HG02759 (cell line): Measurements from ENCODE around the gene KCNJ6.
"Not testable (repeated sequence)": the region's sequence is repeated elsewhere in the genome, so short reads cannot be mapped to it uniquely, and the experiment has no call there.

Source experiments
- ATAC-seq: cut with Tn5 transposase; IDR thresholded peaks from one replicate; pipeline ENCODE4 v1.9.1; 2021; ENCODE audit warnings: mild to moderate bottlenecking, moderate library complexity; ENCODE audit not compliant: unreplicated experiment

KCNJ6 gene

GRCh38 chr21:37784591-37785318, 131.5 kb downstream of the KCNJ6 start:
- no peak for ATAC-seq

DNA sequence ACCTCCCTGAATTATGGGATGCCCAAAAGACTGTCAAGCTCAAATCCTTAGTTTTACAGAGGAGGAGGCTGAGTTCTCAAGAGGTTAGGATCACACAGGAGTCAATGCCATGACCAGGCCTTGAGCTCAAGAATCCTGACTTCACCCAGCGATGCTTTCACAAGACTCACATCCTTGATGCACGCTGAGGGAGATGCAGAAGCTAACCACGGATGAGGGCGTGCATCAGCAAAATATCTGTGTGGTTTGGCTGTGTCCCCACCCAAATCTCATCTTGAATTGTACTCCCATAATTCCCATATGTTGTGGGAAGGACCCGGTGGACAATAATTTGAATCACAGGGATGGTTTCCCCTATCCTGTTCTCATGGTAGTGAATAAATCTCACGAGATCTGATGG, 133.2 kb downstream of the KCNJ6 start:
- no peak for ATAC-seq

- no peak for ATAC-seq
Observed at GRCh38 chr21:37780991-37781983, 135.0 kb downstream of the KCNJ6 start.

DNA sequence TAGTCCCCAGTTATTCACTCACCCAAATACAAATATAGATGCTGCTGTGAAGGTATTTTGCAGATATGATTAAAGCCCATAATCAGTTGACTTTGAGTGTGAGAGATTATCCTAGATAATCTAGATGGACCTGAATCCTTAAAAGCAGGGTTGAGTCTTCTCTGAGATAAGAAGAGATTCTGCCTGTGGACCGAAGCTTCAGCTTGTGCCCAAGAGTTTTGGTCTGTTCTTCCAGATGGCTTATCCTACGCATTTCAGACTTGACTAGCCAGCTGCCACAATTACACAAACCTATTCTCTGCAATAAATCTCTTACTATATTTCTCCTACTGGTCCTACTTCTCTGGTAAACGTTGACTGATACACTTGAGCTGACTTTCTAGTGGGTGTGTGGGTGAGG, 145.1 kb downstream of the KCNJ6 start:
- ATAC-seq: no peak

- no peak for ATAC-seq
Observed at GRCh38 chr21:37770461-37770860, 145.8 kb downstream of the KCNJ6 start.

- ATAC-seq: no peak
Observed at GRCh38 chr21:37769656-37770055, 146.6 kb downstream of the KCNJ6 start.

- no peak for ATAC-seq
Observed at GRCh38 chr21:37767984-37768383, 148.3 kb downstream of the KCNJ6 start.

DNA sequence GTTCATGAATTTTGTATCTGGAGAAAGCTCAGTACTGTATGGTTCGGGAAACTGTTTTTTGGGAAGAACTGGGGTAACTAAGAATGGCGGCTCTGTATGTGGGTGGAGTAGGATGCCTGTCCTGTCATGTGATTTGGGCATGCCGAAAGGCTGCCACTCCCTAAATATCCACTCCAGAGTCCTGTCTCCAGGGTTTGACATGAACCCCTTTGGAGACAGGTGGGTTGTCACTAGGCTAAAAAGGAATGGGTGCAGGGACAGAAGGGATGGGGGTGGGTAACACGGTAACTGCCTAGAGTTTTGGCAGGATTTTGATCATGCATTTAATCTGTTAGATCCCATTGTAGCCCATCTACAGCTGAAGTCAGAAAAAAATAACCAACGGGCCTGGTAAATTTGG, 150.1 kb downstream of the KCNJ6 start:
- no peak for ATAC-seq

DNA sequence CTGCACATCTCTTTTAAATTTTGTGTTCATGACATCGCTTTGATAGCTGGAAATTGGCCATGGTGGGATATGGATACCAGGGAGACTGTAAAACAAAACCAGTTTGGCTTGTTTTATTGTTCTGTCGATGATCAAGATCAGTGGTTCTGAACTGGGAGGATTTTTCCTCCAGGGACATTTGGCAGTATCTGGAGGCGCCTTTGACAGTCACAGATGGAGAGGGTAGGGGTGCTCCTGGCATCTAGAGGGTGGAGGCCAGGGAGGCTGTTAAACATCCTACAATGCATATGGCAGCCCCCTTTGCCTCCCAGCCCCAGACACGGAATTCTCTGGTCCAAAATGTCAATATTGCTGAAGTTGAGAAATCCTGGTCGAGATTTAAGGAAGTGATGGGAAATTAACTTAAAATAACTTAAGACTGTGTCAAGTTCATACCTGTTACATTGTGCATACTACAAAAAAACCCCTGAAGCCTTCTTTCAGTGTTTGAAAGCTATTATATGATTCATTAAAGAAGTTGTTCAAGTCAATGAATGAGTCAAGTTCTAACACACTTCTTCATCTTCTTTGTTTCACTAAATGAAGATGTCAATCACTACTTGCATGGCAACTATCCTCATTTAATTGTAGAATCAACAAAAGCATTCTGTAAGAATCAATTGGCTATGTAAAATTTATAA, 150.9 kb downstream of the KCNJ6 start:
- ATAC-seq: no peak

DNA sequence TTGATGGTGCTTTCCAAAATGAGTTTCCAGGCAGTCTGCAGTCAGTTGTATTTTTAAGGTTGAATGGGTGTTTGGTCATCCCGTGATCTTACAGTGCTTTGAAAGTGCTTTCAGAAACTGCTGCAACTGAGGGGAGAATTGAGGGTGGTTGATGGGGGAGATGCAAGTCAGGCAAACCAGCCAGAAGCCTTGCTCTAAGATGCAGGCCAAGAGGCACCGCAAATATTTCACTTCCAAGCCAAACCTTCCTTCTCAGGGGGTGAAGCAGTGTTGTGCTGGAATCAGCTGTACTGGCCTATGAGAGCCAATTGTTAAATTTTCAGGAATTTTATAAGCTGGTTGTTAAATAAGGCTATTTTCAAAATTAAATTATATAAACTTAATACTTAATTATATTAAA, 151.6 kb downstream of the KCNJ6 start:
- no peak for ATAC-seq

- ATAC-seq: no peak
Observed at GRCh38 chr21:37763298-37763697, 153.0 kb downstream of the KCNJ6 start.

GRCh38 chr21:37762606-37763005, 153.7 kb downstream of the KCNJ6 start:
- no peak for ATAC-seq

DNA sequence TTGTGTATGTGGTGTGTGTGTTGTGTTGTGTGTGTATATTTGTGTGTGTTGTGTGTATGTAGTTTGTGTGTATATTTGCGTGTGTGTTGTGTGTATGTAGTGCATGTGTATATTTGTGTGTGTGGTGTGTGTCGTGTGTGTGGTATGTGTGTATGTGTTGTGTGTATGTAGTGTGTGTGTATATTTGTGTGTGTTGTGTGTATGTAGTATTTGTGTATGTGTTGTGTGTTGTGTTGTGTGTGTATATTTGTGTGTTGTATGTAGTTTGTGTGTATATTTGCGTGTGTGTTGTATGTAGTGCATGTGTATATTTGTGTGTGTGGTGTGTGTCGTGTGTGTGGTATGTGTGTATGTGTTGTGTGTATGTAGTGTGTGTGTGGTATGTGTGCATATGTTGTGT, 154.9 kb downstream of the KCNJ6 start:
- ATAC-seq: not testable (repeated sequence)

DNA sequence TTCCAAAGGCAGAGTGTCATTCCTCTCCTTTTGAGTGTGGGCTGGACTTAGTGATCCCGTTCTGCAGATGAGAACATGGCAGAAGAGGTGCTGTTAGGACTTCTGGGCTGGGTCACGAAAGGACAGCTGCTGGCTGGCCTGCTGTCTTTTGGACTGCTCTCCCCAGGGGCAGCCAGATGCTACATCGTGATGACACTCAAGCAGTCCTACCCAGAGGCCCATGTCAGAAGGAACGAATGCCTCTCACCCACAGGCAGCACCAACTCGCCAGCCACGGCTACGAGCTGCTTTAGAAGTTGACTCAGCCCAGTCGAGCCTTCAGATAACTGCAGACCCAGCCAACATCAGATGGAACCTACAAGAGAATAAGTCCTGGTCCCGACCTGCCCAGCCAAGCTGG, 156.5 kb downstream of the KCNJ6 start:
- no peak for ATAC-seq

- no peak for ATAC-seq
Observed at GRCh38 chr21:37758982-37759381, 157.3 kb downstream of the KCNJ6 start.

DNA sequence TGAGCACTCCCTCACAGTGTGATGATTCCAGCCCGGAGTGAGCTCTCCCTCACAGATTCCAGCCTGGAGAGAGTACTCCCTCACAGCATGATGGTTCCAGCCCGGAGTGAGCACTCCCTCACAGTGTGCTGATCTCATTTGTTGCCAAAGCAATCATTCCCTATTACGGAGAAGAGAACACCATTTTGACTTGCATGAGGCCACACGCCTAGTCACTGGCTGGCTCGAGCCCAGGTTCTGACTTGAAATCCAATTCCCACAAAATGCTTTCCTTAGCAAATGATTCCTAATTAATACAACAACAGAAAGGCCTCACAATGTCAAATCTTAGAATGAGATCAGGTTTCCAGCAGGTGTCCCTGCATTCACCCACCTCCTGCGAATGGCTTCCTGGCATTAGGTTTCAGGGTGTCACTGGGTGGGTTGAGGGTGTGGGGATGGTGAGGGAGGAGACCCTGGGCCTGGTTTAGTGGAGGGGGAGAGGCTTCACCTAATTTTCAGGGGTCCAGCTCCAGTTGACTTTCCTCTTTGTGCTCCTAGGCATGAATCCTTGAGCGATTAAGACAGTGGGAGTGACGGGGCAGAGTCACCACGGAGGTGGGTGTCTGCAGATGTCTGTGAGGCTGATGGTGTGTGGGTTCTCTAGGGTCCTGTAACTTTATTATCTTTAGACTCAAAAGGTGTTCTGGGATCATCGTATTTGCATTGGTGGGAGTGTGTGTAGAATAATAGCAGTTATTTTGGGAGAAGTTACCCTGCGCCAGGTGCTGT, 158.5 kb downstream of the KCNJ6 start:
- no peak for ATAC-seq

DNA sequence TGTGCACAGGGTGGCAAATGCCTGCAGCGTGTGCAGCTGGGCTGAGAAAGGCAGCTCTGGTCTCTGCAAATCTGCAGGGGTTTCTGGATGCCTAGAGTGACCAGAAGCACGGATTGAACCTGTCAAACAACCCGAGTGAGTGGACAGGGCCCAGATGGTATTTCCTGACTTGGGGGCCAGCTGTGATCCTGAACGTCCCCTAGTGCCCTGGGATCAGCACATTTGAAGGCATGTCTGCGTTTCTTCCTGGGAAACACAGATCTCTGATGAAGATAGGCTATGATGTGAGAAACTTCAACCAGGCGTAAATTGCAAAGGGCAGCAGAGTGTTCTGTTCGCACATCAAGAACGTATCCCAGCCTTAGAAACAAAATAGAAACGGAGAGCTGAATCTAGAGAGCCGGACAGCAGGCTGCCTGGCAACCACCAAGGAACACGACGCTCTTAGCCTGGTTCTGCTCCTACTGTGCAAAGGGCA, 163.1 kb downstream of the KCNJ6 start:
- no peak for ATAC-seq

- ATAC-seq: no peak
Observed at GRCh38 chr21:37751268-37751975, 164.8 kb downstream of the KCNJ6 start.

DNA sequence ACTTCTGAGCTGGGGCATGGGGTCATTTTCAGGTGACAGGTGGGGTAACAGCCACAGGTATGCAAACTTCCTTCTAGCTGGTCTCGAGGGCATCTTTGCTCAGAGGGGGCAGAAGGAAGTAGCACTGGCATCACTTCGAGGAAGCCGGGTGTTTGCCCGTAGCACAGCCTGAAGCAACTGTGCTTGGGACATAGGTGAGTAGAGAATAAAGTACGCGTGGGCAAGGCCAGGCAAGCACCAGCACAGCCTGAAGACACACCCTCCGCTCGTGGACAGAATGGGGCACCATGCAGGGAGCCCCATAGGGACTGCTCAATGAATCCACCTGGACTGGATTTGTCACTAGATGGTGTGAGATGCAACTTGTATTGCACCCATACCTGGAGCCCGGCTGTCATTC, 167.1 kb downstream of the KCNJ6 start:
- ATAC-seq: no peak

GRCh38 chr21:37748351-37748750, 167.9 kb downstream of the KCNJ6 start:
- ATAC-seq: no peak
